C4-2B (cell line): ENCODE results near the gene GCH1.
A peak's percentile ranks its signal among the peaks of the same experiment; 100 is the strongest.

Source experiments
- H3K27ac ChIP-seq: fragments of 450-650 bp; 2 replicates; pipeline ENCODE4 v1.5.1; 2017
- CTCF ChIP-seq: fragments of 450-650 bp; conservative IDR thresholded peaks from 2 replicates; pipeline ENCODE4 v1.5.1; 2017; ENCODE audit warnings: mild to moderate bottlenecking
- ZFX ChIP-seq: fragments of 450-650 bp; IDR thresholded peaks from 2 replicates; pipeline ENCODE4 v1.6.1; 2017

Gene GCH1

DNA sequence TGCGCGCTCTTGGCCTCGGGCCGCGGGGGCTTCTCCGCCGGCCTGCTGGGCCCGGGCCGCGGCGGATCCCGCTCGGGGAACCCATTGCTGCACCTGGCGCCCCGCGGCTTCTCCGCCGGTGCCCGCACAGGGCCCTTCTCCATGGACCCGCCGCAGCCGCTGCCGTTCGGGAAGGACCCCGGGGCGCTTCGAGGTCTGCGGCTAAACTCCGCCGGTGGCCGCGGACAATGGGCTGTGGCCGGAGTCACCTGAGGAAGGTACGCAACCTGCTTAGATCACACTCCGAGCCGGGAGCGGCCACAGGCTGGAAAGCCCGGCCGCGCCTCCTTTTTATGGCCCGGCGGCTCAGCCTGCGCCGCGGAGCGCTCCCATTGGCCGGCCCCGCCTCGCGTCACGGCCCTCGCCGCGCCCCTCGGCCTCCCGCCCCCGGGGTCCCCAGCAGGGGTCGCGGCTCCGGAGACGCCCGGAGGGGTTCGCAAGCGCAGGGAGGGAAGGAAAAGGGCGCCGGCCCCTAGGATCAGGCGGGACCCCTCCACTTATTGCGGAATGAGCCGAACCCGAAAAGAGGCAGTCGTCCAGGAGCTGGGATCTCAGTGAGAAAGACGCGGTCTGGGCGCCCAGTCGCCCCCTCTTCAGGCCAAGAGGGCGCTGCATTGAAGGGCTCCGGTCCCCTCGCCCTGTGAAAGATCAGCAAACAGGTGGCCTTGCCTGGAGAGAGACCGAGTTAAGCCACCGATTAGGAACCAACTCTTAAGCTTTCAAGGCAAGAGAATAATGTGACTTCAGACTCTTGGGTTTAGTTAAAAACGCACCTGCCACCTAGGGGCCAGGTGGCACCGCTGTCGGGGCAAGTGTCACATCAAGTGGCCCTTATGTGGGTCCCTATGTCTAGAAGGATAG lies at the start of gene GCH1:
Gene GCH1 (minus strand): TSS at position 306 of the 900 bp plus-strand sequence. CDS start 163 bp downstream, at position 143.
- TF ChIP-seq ZFX (peak; percentile 82), CTCF (peak; percentile 85)
- H3K27ac ChIP-seq = peak within 1 kb of the TSS; percentile 91

GRCh38 chr14:54947230-54947629 lies 44.6 kb upstream of the GCH1 start:
- no peak for TF ChIP-seq ZFX
- TF ChIP-seq CTCF = no peak
- H3K27ac ChIP-seq = no peak overlapping the region

GRCh38 chr14:54946500-54946899 lies 43.9 kb upstream of the GCH1 start:
- H3K27ac ChIP-seq = no peak overlapping the region
- no peak for TF ChIP-seq ZFX
- TF ChIP-seq CTCF = no peak

GRCh38 chr14:54944737-54945391 lies 42.2 kb upstream of the GCH1 start:
- no peak overlapping the region for H3K27ac ChIP-seq
- TF ChIP-seq ZFX = no peak
- TF ChIP-seq CTCF = no peak

DNA sequence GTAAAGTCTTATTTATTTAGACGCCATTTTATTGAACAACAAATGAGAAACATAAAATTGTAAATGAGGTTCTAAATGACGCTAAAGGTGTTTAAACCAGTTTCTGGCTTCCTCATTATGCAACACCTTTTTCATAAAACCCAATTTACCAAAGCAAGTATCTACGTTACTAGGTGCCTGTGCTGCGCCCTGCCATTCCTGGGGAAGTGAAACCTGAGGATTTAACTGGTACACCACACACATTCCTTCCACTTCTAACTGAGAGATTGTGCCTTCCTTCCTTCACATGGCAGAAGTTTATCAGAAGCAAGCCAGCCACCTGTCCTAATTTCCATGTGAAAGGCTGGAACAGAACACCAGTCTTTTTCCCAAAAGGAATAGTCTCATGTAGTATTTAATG lies 40.3 kb upstream of the GCH1 start:
- no peak overlapping the region for H3K27ac ChIP-seq
- TF ChIP-seq ZFX = no peak
- TF ChIP-seq CTCF = no peak

DNA sequence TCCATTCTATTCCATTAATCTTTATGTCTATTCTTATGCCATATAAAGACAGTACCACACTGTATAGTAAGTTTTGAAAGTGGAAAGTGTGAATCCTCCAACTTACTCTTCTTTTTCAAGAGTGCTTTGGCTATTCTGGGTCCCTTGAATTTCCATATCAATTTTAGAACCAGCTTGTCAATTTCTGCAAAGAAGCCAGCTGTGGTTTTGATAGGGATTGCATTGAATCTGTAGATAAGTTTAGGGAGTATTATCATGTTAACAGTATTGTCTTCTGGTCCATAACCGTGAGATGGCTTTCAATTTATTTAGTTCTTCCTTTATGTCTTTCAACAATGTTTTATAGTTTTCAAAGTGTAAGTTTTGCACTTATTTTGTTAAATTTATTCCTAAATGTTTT lies 34.2 kb upstream of the GCH1 start:
- TF ChIP-seq CTCF (no peak), ZFX (no peak)
- H3K27ac ChIP-seq = no peak overlapping the region

DNA sequence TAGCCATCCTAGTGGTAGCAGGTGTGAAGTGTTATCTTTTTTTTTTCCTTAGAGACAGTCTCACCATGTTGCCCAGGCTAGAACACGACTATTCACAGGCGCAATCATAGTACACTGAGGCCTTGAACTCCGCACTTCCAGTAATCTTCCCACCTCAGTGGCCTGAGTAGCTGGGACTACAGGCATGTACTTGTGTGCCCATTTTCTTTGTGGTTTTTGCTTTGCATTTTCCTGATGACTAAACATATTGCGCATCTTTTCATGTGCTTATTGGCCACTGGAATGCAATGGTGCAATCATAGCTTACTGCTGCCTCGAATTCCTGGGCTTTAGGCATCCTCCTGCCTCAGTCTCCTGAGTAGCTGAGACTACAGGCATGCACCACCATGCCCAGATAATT lies 33.3 kb upstream of the GCH1 start:
- no peak overlapping the region for H3K27ac ChIP-seq
- TF ChIP-seq CTCF = no peak
- no peak for TF ChIP-seq ZFX
